GM19043 (cell line): Measurements from ENCODE around the gene CEP95.
"Not testable (repeated sequence)": the region's sequence is repeated elsewhere in the genome, so short reads cannot be mapped to it uniquely, and the experiment has no call there.

Source experiments
- ATAC-seq: cut with Tn5 transposase; IDR thresholded peaks from one replicate; pipeline ENCODE4 v1.9.1; 2021; ENCODE audit warnings: low read depth; ENCODE audit not compliant: unreplicated experiment

CEP95 gene, protein sequence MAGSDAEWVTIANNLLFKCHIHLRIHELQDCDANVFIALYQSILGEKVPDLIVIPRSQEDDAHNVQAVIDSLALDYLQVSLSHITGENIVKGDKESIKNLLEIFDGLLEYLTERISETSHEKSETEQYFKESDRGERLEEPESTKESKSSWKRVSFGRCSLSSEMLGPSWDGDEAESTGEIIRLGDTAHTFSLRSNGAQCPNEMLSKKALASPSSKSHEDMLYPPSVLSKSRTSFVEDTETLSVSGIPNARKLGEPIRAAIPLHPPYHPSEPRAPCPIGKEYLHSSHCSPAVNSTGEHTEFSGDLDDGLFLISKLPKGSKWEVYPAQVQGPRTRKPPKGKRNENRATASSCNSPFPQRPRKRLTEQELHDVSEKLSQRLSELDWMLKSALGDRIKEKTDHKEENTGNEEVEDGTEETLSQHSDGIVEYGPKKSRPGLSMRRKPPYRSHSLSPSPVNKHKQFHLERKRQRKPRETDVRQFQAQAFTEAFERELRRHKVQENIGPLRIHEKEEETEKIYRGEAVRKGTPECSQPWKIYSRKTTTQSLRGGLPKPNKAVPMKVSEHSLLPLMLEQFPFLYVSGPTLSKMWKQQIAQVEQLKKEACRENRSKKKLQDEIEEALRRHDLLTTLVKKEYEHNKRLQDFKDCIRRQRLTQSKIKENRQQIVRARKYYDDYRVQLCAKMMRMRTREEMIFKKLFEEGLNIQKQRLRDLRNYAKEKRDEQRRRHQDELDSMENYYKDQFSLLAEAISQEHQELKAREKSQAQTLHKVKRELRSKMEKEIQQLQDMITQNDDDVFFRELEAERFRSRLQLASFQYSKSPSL

DNA sequence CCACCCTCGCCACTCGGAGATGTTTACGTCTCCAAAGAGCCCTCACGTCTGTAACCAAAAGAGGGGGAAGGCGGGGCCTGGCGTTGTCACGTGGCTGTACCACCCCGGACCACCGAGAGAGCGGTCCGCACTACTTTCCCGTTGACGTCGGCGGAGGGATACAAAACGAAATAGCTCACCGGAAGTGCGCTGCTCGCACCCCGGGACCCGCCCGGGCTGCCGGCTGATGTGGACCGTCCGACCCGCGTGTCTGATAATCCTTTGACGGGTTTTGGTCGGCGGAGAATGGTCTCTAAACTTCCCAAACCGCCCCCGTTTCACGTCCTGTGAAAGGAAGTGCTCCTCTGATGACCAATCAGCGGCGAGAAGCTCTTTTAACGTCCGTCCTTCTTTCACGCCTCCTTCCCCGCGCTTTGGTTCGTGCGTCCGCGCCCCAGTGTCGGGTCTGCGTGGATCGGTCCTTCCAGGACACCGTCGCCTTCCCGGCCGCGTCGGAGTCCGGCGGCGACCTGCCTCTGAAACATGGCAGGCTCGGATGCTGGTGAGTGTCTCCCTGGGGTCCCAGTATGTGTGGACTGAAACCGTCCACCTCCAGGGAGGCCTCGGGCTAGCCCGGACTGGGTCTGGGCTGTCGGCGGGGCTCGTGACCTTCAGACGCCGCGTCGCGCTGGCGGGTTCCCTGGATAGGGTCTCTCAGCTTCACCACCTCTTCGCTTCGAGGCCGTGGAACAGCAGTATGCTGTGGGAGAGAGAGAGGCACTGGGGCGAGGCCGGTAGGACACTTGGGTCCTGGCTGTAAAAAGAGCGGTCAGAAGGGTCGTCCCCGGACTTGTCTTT lies at the start of gene CEP95:
Gene CEP95 (plus strand): TSS at position 402 of the 837 bp plus-strand sequence. CDS start 121 bp downstream, at position 523.
- peak; percentile 53 for ATAC-seq

DNA sequence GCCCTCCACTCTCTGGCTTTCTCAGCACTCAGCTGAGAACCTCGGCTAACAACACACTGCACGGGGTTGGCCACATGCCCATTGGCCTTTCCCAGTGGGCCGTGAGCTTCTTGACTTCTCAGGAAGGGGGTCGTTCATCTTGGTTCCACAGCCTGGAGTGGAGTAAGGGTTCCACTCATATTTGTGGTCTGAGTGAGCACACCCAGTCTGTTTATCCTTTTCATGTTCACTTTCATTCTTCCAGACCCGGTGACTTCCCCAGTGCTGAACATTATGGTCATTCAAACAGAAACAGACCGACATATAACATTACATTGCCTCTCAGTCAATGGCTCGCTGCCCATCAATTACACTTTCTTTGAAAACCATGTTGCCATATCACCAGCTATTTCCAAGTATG lies 49.6 kb upstream of the CEP95 start:
- ATAC-seq = no peak

DNA sequence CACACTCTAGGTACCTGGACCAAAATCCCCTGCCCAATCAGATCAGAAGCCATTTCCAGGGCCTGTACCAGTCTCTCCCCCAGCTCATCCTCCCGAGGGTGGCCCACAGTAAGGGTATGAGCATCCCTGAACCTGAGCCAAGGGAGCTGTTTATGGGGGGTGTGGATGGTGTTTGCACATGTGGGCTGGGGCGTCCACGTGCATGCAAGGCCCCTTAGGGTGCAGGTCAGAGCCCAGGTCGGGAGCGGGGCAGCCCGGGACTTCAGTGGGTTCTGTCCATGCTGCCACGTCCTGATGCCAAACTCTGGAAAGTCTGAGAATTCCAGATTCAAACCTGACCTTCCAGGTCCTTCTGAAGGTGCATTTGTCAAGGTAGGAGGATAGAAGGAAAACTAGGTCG lies 48.0 kb upstream of the CEP95 start:
- ATAC-seq = no peak

DNA sequence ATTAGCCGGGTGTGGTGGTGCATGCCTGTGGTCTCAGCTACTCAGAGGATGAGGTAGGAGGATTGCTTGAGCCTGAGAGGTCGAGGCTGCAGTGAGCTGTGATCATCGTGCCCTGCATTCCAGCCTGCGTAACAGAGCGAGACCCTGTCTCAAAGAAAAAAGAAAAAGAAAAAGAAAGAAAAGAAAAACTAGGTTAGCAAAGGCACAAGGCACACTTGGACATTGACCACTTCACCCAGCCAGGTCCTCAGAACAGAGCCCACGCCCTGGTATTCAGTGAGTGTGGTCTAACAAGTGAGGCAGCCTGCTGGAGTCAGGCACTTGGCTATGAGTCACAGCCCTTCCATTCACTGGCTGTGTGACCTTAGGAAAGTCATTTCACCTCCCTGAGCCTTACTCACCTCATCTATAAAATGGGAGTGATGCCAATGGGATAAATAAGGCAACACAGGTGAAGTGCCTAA lies 47.5 kb upstream of the CEP95 start:
- ATAC-seq = no peak

DNA sequence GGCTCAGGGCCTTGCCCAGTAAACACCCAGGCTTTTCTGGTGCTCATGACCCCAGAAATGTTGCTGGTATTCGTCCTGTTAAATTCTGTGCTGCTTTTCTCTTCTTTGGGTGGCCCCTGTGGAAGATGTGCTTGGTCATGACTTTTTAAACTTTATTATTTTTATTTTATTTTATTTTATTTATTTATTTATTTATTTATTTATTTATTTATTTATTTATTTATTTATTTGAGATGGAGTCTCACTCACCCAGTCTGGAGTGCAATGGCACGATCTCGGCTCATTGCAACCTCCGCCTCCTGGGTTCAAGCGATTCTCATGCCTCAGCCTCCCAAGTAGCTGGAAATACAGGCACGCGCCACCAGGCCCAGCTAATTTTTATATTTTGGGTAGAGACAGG lies 47.0 kb upstream of the CEP95 start:
- ATAC-seq = not testable (repeated sequence)

DNA sequence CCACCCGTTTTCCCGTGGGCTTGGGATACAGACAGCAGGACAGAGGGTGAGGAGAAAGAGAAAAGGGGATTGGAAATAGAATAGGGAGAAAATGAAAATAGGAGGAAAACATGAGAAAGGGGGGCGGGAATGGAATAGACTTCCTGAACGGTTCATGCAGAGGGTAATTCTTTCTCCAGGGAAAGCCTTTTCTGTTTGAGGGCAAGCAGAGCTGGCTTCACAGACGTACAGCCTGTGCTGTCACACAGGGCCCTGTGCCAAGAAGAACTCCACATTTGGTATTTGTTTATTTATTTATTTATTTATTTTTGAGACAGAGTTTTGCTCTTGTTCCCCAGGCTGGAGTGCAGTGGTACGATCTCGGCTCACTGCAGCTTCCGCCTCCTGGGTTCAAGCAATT lies 45.8 kb upstream of the CEP95 start:
- no peak for ATAC-seq

DNA sequence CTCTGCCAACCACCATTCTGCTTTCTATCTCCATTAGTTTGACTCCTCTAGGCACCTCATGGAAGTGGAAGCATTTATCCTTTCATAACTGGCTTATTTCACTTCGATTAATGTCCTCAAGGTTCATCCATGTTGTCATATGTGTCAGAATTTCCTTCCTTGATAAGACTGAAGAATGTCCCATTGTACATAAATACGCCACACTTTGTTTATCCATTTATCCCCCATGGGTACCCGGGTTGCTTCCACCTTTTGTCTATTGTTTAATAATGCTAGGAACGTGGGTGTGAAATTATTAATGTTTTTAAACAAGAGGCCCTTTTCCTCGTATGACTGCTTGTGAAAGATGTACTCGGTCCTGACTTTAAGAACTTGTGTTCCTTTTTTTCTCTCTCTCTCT lies 45.0 kb upstream of the CEP95 start:
- ATAC-seq = no peak

DNA sequence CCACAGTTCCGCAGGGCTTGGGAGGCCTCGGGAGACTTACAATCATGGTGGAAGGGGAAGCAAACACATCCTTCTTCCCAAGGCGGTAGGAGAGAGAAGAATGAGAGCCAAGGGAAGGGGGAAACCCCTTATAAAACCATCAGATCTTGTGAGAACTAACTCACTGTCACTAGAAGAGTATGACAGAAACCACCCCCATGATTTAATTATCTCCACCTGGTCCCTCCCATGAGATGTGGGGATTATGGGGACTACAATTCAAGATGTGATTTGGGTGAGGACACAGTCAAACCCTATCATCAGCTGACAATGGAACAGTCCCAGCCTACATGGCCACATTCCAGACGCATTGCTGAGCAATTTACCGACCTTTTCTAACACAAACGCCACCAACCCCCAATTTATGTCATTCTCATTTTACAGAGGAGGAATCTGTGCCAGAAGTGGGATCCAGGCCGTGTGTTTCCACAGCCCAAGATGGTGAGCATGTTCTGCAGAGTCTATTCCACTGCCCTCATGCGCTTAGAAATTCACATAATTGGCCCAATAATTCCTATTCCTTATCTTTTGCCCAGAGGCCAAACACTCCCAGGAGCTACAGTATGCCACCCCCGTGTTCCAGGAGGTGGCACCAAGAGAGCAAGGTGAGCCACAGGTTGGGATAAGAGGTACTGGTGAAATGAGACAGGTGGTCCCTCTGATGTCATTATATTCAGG lies 40.6 kb upstream of the CEP95 start:
- no peak for ATAC-seq

DNA sequence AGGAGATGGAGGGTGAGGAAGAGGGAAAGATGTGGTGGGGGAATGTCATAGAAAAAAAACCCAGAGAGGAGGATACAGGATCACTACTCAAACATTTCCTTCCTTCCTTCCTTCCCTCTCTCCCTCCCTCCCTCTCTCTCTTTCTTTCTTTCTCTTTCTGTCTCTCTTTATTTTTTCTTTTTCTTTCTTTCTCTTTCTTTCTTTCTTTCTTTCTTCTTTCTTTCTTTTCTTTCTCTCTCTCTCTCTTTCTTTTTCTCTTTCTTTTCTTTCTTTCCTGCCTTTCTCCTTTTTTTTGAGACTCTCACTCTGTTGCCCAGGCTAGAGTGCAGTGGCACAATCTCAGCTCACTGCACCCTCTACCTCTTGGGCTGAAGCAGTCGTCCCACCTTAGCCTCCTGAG lies 39.9 kb upstream of the CEP95 start:
- not testable (repeated sequence) for ATAC-seq

DNA sequence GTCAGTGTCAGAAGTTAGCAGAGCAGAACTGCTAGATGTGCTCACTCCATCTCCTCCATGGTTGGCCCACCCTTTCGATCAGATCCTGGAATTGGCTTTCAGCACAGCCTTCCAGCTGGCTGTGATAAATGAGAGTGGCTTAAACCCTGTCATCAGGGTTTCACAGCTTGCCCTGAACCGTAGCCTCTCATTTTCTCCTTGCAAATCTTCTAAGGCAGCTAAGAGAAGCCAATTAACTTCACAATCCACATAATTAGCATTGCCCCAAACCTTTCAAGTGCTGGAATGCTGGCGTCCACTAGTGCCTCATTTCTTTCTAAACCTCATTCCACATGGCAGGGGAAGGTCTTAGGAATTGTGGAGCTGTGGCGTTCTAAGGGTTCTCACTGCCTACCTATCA lies 36.2 kb upstream of the CEP95 start:
- no peak for ATAC-seq

DNA sequence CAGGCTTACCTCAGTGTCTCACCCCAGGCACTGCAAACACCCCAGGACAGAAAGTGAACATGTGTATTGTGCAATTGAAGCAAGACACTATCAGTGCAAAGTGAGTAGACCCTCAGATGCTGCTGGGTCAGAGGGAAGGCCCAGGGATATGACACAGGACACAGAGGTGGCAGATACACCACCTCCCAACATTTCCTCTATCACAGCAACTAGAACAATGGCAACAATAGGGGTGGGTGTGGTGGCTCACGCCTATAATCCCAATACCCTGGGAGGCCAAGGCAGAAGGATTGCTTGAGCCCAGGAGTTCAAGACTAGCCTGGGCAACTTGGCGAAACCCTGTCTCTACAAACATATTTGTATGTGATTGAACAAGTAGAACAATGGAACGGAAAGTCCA lies 35.3 kb upstream of the CEP95 start:
- ATAC-seq = no peak

DNA sequence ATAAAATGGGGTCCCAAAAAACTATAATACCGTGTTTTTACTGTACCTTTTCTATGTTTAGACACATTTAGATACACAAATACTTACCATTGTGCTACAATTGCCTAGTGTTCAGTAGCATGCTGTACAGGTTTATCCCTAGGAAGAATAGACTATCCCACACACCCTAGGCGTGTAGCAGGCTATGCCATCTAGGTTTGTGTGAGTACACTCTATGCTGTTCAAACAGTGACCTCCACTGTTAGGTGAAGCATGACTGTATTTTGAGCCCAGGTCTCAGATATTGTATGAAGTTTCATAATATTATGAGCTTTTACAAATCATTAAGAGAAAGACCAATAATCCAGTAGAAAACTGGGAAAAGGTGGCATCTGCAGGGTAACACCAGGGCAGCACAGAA lies 34.2 kb upstream of the CEP95 start:
- no peak for ATAC-seq

DNA sequence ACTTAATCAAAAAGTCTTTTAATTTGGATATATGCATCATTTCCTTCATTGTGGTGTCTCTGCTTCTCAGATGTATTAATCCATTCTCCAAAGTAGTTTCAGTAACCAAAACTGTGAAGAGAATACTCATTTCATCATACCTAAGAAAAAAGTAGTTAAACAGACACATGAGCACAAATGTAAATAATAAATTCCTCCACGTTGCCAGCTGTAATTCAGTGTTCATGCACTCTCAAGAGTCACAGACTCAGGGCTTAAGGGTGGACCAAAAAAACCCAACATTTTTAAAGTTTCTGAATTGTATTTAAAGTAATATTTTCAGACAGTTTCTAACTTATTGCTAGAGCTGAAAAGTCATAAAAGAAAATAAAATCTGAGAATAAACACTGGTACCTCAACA lies 28.9 kb upstream of the CEP95 start:
- ATAC-seq = no peak

DNA sequence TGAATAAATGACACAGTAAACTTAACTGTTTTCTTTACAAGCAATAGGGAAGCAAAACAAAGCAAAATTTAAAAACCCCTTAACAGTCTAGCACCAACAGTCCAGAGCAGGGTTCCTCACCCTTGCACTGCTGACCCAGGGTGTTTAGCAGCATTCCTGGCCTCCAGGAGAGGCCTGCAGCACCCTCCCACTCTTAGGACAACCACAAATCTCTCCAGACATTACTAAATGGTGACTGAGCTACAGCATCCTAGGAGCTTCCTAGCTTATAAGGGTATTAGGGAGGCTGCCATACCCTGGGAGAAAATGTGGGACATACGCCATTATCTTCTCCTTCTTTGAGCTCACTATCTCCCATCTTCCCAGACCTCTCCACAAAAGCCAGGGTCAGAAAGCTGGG lies 25.8 kb upstream of the CEP95 start:
- no peak for ATAC-seq

DNA sequence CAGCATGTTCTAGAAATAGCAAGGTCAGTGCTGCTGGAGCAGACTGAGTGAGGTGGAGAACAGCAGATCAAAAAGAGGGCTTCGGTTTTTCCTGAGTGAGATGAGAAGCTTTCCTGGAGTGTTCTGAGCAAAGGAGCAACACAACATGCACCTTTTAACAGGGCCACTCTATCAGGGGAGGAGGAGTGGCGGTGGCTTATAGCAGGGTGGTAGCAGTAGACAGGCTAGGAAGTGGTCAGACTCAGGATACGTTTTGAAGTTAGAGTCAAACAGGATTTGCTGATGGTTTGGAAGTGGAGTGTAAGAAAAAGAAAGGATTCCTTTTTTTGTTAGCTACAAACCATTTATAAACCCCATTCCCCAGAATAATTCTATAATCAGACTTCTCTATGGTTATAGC lies 22.4 kb upstream of the CEP95 start:
- no peak for ATAC-seq

DNA sequence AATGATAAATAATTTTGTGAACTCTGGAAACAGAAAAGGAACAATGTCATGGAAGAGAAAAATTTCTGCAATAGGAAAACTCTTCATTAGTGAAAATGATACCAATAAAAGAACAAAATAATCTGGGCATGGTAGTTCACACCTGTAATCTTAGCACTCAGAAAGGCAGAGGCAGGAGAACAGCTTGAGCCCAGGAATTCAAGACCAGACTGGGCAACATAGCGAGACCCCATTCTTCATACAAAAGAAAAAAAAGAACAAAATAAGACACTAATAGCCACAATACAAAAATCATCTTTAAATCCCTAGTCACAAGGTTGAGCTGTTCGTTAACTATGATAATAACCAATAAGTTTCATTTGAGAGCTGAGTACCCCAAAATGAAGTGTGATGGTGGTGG lies 18.5 kb upstream of the CEP95 start:
- ATAC-seq = no peak

DNA sequence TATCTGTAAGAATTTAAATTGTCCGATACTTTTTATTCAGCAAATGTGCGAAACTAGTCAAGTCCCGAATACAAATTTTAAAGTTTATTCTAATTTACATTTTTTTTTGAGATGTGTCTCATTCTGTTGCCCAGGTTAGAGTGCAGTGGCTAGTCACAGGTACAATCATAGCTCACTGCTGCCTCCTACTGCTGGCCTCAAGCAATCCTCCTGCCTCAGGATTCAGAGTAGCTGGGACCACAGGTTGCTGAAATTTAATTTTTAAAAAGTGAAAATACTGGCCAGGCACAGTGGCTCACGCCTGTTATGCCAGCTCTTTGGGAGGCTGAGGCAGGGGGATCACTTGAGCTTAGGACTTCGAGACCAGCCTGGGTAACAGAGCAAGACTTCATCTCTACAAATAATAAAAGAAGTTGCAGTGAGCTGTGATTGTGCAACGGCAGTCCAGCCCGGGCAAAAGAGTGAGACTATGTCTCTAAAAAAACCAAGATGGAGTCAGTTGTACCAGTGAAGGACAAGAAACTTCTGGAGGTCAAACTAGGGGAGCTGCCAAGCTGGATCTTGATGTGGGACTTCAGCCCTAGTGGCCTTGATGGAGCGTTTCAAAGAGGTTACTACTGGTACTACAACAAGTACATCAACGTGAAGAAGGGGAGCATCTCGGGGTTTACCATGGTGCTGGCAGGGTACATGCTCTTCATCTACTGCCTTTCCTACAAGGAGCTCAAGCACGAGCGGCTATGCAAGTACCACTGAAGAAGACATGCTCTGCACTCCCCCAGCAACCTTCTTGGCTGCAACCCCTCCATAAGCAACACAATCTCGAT lies 15.5 kb upstream of the CEP95 start:
- no peak for ATAC-seq

DNA sequence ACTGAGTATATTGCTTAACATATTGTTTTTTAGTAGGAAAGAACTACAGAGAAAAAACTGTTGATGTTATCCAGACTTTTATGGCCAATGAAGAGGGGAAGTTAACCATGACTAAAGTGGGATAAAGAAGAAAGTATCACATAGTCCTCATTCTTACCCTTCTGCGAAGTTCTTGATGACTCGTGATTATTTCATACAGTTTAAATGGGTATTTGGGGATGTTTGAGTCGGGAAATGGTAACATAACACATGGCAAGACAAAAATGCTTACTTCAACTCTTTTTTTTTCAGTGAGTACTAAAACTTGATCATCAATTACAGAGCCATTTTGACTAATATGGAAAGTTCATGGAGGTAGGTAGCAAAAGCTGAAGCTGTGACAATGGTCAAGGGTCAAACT lies 14.8 kb upstream of the CEP95 start:
- no peak for ATAC-seq

DNA sequence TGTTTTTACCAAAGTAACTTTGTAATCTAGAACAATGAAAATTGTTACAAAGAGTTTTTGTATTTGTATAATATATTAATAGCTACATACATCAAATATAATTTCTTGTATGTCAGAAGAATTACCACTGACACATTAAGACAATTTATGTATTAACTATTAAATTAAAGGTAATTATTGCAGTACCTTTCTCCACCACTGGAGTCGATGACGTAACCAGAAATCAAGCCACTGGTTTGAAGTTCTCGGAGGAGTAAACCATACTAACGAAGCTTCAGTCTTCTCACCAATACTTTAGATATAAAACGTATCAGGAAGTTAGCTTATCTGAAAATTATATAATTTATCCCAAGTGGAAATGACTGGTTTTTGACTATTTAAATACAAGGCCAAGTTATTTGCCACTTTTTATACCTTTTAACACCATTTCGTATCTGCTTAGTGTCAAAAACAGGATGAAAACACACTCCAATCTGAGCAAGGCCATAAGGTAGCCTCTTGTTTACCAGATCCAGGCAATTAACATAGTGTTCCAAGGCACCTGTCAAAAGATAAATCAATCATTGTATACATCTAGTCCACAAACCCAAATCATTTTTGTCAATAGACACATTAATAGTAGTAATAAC lies 14.2 kb upstream of the CEP95 start:
- ATAC-seq = no peak
